K562 (cell line): ENCODE measurements around the gene G6PC3. TPM values are rescaled to one million over a fixed set of nuclear protein-coding genes. Genes with fewer than 3 reads are reported as not detected.
A peak's percentile ranks its signal among the peaks of the same experiment; 100 is the strongest.

Source experiments
- ATAC-seq: fragments of 200-7000 bp; cut with Tn5 transposase; 3 replicates; pipeline ENCODE4 v1.9.1; 2020; ENCODE audit warnings: moderate library complexity
- BruUV-seq: library from RNA; stranded (reverse); fragments of 400-500 nt; replicated peaks from 2 replicates; lab custom pipeline; 2021; lab: Mats Ljungman, UMichigan
- CTCF ChIA-PET: fragments of 300-600 bp; formaldehyde crosslinking; extraction: SDS; loops from one replicate; lab custom pipeline; 2021; ENCODE audit warnings: low intra/inter-chr PET ratio; lab: Yijun Ruan, JAX
- POLR2A ChIA-PET: fragments of 300-600, 350-650 bp; sonication (Branson Sonifier 250); formaldehyde crosslinking; extraction: SDS; loops from one replicate; lab custom pipeline; 2021; ENCODE audit warnings: antibody characterized with exemption, inconsistent platforms; lab: Yijun Ruan, JAX
- DNase-seq, 4 experiments: peaks; one replicate each; pipeline versions ENCODE4 v3.0.0 to v3.0.0-alpha.2; 2011 to 2018; ENCODE audit warnings: low spot score in 3 of 4, mixed read lengths in 3 of 4; ENCODE audit errors: extremely low read depth in 1 of 4
- FAIRE-seq: peaks from 2 replicates; lab custom pipeline; 2011; peaks lifted over from hg19 to GRCh38; lab: Jason Lieb, UNC
- H2AFZ ChIP-seq: 2 replicates; pipeline ENCODE4 v1.6.0; 2011; ENCODE audit warnings: low read depth, low read length, control low read depth, inconsistent platforms
- H3K27ac ChIP-seq: fragments of 200-600 bp; 3 replicates; pipeline ENCODE4 v1.8.0; 2011; ENCODE audit warnings: low read depth, mild to moderate bottlenecking, control low read depth, inconsistent platforms, low read length, moderate library complexity, mixed read lengths; ENCODE audit errors: extremely low read depth
- H3K27me3 ChIP-seq, 2 experiments: fragments of 300-600 bp in 1 of 2; 2 replicates in 1 of 2; 3 replicates in 1 of 2; pipeline versions ENCODE4 v1.6.0 to v1.8.0; 2011; ENCODE audit warnings: inconsistent platforms in 2 of 2, low read length in 2 of 2, mild to moderate bottlenecking in 1 of 2, mixed read lengths in 1 of 2, moderate library complexity in 1 of 2; ENCODE audit not compliant: control insufficient read depth in 2 of 2, insufficient read depth in 2 of 2
- H3K36me3 ChIP-seq: fragments of 300-600 bp; 3 replicates; pipeline ENCODE4 v1.8.0; 2011; ENCODE audit warnings: mild to moderate bottlenecking, low read length, inconsistent platforms; ENCODE audit not compliant: control insufficient read depth, insufficient read depth
- H3K4me1 ChIP-seq, 2 experiments: fragments of 200-600 bp in 1 of 2; replicated peaks in 1 of 2; 2 replicates in 1 of 2; 3 replicates in 1 of 2; pipeline versions ENCODE4 v1.5.1 to v1.8.0; 2011; ENCODE audit warnings: inconsistent platforms in 2 of 2, low read length in 2 of 2, mild to moderate bottlenecking in 1 of 2, mixed read lengths in 1 of 2, moderate library complexity in 1 of 2; ENCODE audit not compliant: control insufficient read depth in 2 of 2, insufficient read depth in 2 of 2
- H3K4me2 ChIP-seq: 2 replicates; pipeline ENCODE4 v1.6.1; 2011; ENCODE audit warnings: low read length, control low read depth, inconsistent platforms, mixed read lengths; ENCODE audit not compliant: insufficient read depth
- H3K4me3 ChIP-seq: fragments of 200-600 bp; sonication (generic), shearing (Covaris generic); 2 replicates; pipeline ENCODE4 v1.5.1; 2016; ENCODE audit warnings: control low read depth, inconsistent platforms
- H3K79me2 ChIP-seq: fragments of 200-600 bp; 3 replicates; pipeline ENCODE4 v1.8.0; 2011; ENCODE audit warnings: low read length, inconsistent platforms; ENCODE audit not compliant: control insufficient read depth, insufficient read depth
- H3K9ac ChIP-seq, 2 experiments: 2 replicates each; pipeline versions ENCODE4 v1.6.0 to v1.6.1; 2011; ENCODE audit warnings: low read depth in 2 of 2, low read length in 2 of 2, control low read depth in 1 of 2, inconsistent platforms in 1 of 2, mild to moderate bottlenecking in 1 of 2, mixed read lengths in 1 of 2; ENCODE audit not compliant: insufficient read depth in 1 of 2
- H3K9me1 ChIP-seq: one replicate; pipeline ENCODE4 v1.6.0; 2011; ENCODE audit warnings: inconsistent platforms, mild to moderate bottlenecking, low read length, moderate library complexity; ENCODE audit not compliant: control insufficient read depth, insufficient read depth
- H3K9me3 ChIP-seq: replicated peaks from 2 replicates; pipeline ENCODE4 v1.5.1; 2011; ENCODE audit warnings: low read depth, low read length, inconsistent platforms; ENCODE audit not compliant: control insufficient read depth, insufficient read depth
- H4K20me1 ChIP-seq: replicated peaks from 2 replicates; pipeline ENCODE4 v1.6.1; 2011; ENCODE audit warnings: low read length, inconsistent platforms, mixed read lengths; ENCODE audit not compliant: control insufficient read depth, insufficient read depth
- CBX5 ChIP-seq: IDR thresholded peaks from 2 replicates; pipeline ENCODE4 v1.6.1; 2014; ENCODE audit warnings: low read depth, borderline replicate concordance
- CHCHD3 ChIP-seq: fragments of 250-450 bp; sonication (Bioruptor Pico); IDR thresholded peaks from 2 replicates; pipeline ENCODE4 v2.1.2; 2022; ENCODE audit warnings: mild to moderate bottlenecking
- E2F6 ChIP-seq, 2 experiments: IDR thresholded peaks; 2 replicates each; pipeline ENCODE4 v1.6.1; 2011; ENCODE audit warnings: borderline replicate concordance in 1 of 2, control low read depth in 1 of 2, low read depth in 1 of 2, low read length in 1 of 2, mild to moderate bottlenecking in 1 of 2, mixed read lengths in 1 of 2, moderate library complexity in 1 of 2; ENCODE audit not compliant: insufficient read depth in 1 of 2, insufficient read length in 1 of 2, poor library complexity in 1 of 2, severe bottlenecking in 1 of 2; ENCODE audit errors: extremely low read depth in 1 of 2
- GABPB1 ChIP-seq: sonication (generic); formaldehyde crosslinking; IDR thresholded peaks from 2 replicates; pipeline ENCODE4 v1.8.0; 2022; ENCODE audit warnings: mild to moderate bottlenecking, missing genetic modification reagents
- GATAD2A ChIP-seq: fragments of 450-650 bp; IDR thresholded peaks from 2 replicates; pipeline ENCODE4 v1.6.1; 2017
- KDM4B ChIP-seq, 2 experiments: fragments of 450-650 bp in 1 of 2; sonication (generic) in 1 of 2; IDR thresholded peaks; 2 replicates each; pipeline ENCODE4 v1.6.1; 2016 to 2017; ENCODE audit warnings: borderline replicate concordance in 2 of 2, antibody characterized with exemption in 1 of 2, low read depth in 1 of 2, mild to moderate bottlenecking in 1 of 2
- KLF1 ChIP-seq: fragments of 450-650 bp; IDR thresholded peaks from 2 replicates; pipeline ENCODE4 v1.6.1; 2016; ENCODE audit warnings: missing genetic modification characterization, missing compliant biosample characterization
- YY1 ChIP-seq, 3 experiments: IDR thresholded peaks; 2 replicates each; pipeline ENCODE4 v1.6.1; 2011; ENCODE audit warnings: low read length in 2 of 3, mild to moderate bottlenecking in 2 of 3, moderate library complexity in 2 of 3, borderline replicate concordance in 1 of 3, control low read depth in 1 of 3, low read depth in 1 of 3; ENCODE audit not compliant: insufficient read depth in 3 of 3, insufficient replicate concordance in 2 of 3, control insufficient read depth in 1 of 3, insufficient read length in 1 of 3; ENCODE audit errors: extremely low read depth in 1 of 3
- ZNF24 ChIP-seq: fragments of 450-650 bp; IDR thresholded peaks from 2 replicates; pipeline ENCODE4 v1.6.1; 2016
- ZNF592 ChIP-seq: fragments of 450-650 bp; IDR thresholded peaks from 2 replicates; pipeline ENCODE4 v1.6.1; 2017; ENCODE audit warnings: antibody characterized with exemption, mild to moderate bottlenecking
- ZNF780A ChIP-seq: fragments of 250-450 bp; sonication (Bioruptor Pico); IDR thresholded peaks from 2 replicates; pipeline ENCODE4 v1.5.0; 2021; ENCODE audit warnings: mild to moderate bottlenecking
- WGBS: fragments of 100-300 bp; shearing (Covaris generic); methylation state at CpG from one replicate; pipeline ENCODE4 v1.1.6; 2016; ENCODE audit warnings: low coverage, mixed read lengths; ENCODE audit not compliant: insufficient coverage; ENCODE audit errors: missing lambda C conversion rate; 5-methylcytosine and 5-hydroxymethylcytosine counted together
- in situ Hi-C: fragments of 300-500 bp; cut with MboI; formaldehyde crosslinking; loops from 4 replicates; pipeline ENCODE4 v1.15.0; 2018; ENCODE audit warnings: inconsistent platforms, mixed read lengths
- intact Hi-C: fragments of 100-400 bp; cut with micrococcal nuclease; formaldehyde crosslinking; loops from 2 replicates; pipeline ENCODE4 v1.14.2; 2022
- polyA plus RNA-seq, 8 experiments: library from polyadenylated mRNA; depleted of rRNA in 4 of 8; stranded (reverse) in 5 of 8; unstranded in 3 of 8; fragments of >200 nt; fragmentation: Nextera tagmentation in 2 of 8; fragmentation: Illumina TruSeq in 1 of 8; extraction: Ambion mirVana in 2 of 8; extraction: Trizol in 1 of 8; gene quantifications; 2 replicates each; pipeline versions ENCODE4 v1.2.1 to v1.2.3, GENCODE V29; 2011 to 2014; ENCODE audit warnings: inconsistent platforms in 1 of 8, missing spikeins in 1 of 8
- total RNA-seq, 7 experiments: library from RNA; depleted of rRNA in 6 of 7; stranded (reverse); fragments of >200 nt in 6 of 7; fragmentation: Illumina TruSeq in 2 of 7; extraction: Trizol in 2 of 7; gene quantifications; 2 replicates each; pipeline versions ENCODE4 v1.2.1 to v1.2.3, GENCODE V29; 2011 to 2021; ENCODE audit warnings: low replicate concordance in 1 of 7
- TF ChIP-seq, protein P1 (sequence below), 2 experiments: fragments of 450-650 bp in 1 of 2; IDR thresholded peaks; 2 replicates each; pipeline ENCODE4 v1.6.1; 2011 to 2017; ENCODE audit warnings: low read depth in 2 of 2, antibody characterized with exemption in 1 of 2, borderline replicate concordance in 1 of 2, low read length in 1 of 2, mild to moderate bottlenecking in 1 of 2, mixed read lengths in 1 of 2; ENCODE audit not compliant: control insufficient read depth in 1 of 2

The G6PC3 gene
- total and polyA plus RNA-seq, 9 of the 15 experiments (the other 6 are each of a cell fraction or from before 2014, with no cell fraction given) = 10.4 to 57.8 (median 31.1) TPM

DNA sequence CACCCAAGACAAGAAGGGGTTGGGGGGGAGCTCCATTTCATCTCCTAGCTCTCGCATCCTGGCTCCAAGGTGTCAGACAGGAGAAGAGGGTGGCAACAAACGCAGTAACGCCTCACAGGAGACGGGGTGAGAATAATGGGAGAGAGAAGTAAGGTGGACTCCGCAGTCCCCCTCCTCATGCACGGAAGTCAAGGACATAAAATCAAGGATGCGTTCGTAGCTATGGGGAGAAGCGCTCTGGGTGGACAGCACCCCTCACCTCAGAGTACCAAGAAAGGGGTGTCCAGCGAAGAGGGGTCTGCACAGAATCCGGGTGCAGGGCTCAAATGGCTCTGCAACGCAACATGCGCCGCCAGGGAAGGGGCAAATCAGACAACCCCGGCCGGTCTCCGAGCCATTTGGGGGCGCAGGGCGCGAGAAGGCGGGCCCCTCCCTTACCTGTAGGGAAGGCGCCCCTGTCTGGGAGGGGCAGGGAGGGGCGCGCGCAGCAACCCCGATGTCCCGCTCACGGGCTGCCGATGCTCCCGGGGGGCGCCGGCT is 52.4 kb downstream of the G6PC3 start:
- Histone ChIP-seq H2AFZ (peak overlapping the region; percentile 79), H3K4me3 (peak overlapping the region; percentile 93), H4K20me1 (peaks cover 19% of the 10 kb centered on the region; the same call in 1 of the 2 replicates), H3K9me1 (no peaks in the 10 kb centered on the region), H3K9me3 (no peaks in the 10 kb centered on the region), H3K27me3 (no peaks in the 10 kb centered on the region; a peak in 1 of 5 replicates), H3K36me3 (no peaks in the 10 kb centered on the region), H3K4me1 (peaks cover 10 to 35% of the 10 kb centered on the region in 2 experiments; a peak in 4 of 5 replicates), H3K9ac (peak overlapping the region; percentile 94 to 95), H3K4me2 (peak overlapping the region; percentile 87), H3K79me2 (peaks cover 12% of the 10 kb centered on the region), H3K27ac (peak overlapping the region; percentile 85)
- DNase-seq (no peak), ATAC-seq (peak; percentile 15; the same call in 2 of the 3 replicates), FAIRE-seq (no peak)
- POLR2A ChIA-PET = interaction anchor here (0.6 to 4.5 kb wide), 19 partner anchors 10 to 285 kb away, joined by 3 to 49 read pairs (median 4); partner anchors contain the start of gene LSM12
- BruUV-seq = no TSS peak
- intact Hi-C loops = no loop called here
- in situ Hi-C loops = no loop called here
- WGBS = 6% methylated on average over 14 of the region's 32 CpGs
- CTCF ChIA-PET = no interaction called here
- TF ChIP-seq KLF1 (no peak), ZNF24 (no peak), E2F6 (IDR thresholded peaks at IDR 0.05; ENCODE audit: borderline replicate concordance in 1 of 2, extremely low read depth in 1 of 2, insufficient read depth in 1 of 2, insufficient read length in 1 of 2, low read depth in 1 of 2, low read length in 1 of 2, poor library complexity in 1 of 2, severe bottlenecking in 1 of 2) (no peak), GABPB1 (CRISPR knock-in tag) (0 out of 2 replicates have a peak, but pooled peaks have one; percentile 24), ZNF592 (no peak), KDM4B (IDR thresholded peaks at IDR 0.05; ENCODE audit: borderline replicate concordance in 2 of 2, low read depth in 1 of 2) (no peak), CBX5 (no peak), YY1 (IDR thresholded peaks at IDR 0.05; ENCODE audit: borderline replicate concordance in 1 of 3, control insufficient read depth in 1 of 3, extremely low read depth in 1 of 3, insufficient read depth in 3 of 3, insufficient read length in 1 of 3, insufficient replicate concordance in 2 of 3, low read depth in 1 of 3, low read length in 2 of 3) (no peak), CHCHD3 (no peak), ZNF780A (CRISPR knock-in tag) (no peak), GATAD2A (no peak)
- TF ChIP-seq, protein P1, sequence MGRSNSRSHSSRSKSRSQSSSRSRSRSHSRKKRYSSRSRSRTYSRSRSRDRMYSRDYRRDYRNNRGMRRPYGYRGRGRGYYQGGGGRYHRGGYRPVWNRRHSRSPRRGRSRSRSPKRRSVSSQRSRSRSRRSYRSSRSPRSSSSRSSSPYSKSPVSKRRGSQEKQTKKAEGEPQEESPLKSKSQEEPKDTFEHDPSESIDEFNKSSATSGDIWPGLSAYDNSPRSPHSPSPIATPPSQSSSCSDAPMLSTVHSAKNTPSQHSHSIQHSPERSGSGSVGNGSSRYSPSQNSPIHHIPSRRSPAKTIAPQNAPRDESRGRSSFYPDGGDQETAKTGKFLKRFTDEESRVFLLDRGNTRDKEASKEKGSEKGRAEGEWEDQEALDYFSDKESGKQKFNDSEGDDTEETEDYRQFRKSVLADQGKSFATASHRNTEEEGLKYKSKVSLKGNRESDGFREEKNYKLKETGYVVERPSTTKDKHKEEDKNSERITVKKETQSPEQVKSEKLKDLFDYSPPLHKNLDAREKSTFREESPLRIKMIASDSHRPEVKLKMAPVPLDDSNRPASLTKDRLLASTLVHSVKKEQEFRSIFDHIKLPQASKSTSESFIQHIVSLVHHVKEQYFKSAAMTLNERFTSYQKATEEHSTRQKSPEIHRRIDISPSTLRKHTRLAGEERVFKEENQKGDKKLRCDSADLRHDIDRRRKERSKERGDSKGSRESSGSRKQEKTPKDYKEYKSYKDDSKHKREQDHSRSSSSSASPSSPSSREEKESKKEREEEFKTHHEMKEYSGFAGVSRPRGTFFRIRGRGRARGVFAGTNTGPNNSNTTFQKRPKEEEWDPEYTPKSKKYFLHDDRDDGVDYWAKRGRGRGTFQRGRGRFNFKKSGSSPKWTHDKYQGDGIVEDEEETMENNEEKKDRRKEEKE (IDR thresholded peaks at IDR 0.05; ENCODE audit: borderline replicate concordance in 1 of 2, control insufficient read depth in 1 of 2, low read depth in 2 of 2, low read length in 1 of 2) = no peak
